Coronary artery (tissue), 2 donors: Measurements from ENCODE around the gene NINJ2.

Experiments
- DNase-seq: peaks from one replicate; pipeline ENCODE4 v3.0.0-alpha.2; 2017; ENCODE audit warnings: low spot score
- H3K27ac ChIP-seq, 2 donors: fragments of 200-600 bp; sonication (generic); one replicate each; pipeline ENCODE4 v1.5.1; 2016 to 2019
- H3K4me3 ChIP-seq: fragments of 200-600 bp; sonication (generic); 2 replicates; pipeline ENCODE4 v1.5.1; 2016; ENCODE audit warnings: mild to moderate bottlenecking, moderate library complexity
- TF ChIP-seq, protein P1 (sequence below): fragments of 200-600 bp; sonication (generic); IDR thresholded peaks from one replicate; pipeline ENCODE4 v1.5.1; 2019; ENCODE audit warnings: antibody characterized with exemption

NINJ2 gene

DNA sequence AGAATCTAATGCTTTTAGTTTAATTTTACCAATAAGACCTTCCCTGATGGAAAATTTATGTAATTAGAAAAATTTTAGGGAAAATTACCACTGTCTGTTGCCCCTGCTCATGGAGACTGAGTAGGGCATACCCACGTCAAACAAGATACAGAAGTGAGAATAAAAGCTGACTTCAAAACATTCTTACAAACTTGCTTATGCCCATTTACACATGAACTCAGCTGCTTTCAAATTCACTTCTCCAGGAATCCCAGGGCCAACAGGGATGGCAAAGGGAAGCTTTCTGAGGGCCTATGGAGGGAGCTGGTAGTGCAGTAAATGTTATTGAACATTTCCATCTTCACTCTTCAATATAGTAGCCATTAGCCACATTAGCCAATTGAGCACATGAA lies 4.8 kb upstream of the NINJ2 start:
- H3K27ac ChIP-seq = no peak overlapping the region
- no peak overlapping the region for H3K4me3 ChIP-seq
- TF ChIP-seq, protein P1, sequence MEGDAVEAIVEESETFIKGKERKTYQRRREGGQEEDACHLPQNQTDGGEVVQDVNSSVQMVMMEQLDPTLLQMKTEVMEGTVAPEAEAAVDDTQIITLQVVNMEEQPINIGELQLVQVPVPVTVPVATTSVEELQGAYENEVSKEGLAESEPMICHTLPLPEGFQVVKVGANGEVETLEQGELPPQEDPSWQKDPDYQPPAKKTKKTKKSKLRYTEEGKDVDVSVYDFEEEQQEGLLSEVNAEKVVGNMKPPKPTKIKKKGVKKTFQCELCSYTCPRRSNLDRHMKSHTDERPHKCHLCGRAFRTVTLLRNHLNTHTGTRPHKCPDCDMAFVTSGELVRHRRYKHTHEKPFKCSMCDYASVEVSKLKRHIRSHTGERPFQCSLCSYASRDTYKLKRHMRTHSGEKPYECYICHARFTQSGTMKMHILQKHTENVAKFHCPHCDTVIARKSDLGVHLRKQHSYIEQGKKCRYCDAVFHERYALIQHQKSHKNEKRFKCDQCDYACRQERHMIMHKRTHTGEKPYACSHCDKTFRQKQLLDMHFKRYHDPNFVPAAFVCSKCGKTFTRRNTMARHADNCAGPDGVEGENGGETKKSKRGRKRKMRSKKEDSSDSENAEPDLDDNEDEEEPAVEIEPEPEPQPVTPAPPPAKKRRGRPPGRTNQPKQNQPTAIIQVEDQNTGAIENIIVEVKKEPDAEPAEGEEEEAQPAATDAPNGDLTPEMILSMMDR = no peak
- no peak for DNase-seq

DNA sequence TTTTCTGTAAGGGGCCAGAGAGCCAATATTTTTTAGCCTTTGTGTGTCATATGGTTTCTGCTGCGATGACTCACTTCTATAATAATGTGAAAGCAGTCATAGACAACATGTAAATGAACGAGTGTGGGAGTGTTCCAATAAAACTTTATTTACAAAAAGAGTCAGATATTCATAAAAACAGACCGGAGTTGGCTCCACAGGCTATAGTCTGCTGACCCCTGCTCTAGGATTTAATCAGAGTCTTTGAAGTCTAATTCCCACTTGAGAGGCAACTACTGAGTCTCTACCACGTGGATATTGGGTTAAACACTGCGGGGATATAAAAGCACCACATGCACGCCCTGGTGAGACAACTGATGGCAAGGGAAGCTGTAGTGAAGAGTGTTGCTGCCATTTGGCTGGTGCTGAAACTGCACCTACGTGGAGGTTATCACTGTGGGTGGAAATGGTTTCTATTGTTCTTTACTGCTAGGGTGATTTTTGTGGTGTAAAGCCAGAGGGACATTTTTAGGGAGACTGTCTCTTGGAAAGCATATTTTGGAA lies 3.6 kb upstream of the NINJ2 start:
- no peak overlapping the region for H3K4me3 ChIP-seq
- no peak for DNase-seq
- TF ChIP-seq, protein P1 = no peak
- peak overlapping the region in 1 of 2 donors; percentile 13 for H3K27ac ChIP-seq

DNA sequence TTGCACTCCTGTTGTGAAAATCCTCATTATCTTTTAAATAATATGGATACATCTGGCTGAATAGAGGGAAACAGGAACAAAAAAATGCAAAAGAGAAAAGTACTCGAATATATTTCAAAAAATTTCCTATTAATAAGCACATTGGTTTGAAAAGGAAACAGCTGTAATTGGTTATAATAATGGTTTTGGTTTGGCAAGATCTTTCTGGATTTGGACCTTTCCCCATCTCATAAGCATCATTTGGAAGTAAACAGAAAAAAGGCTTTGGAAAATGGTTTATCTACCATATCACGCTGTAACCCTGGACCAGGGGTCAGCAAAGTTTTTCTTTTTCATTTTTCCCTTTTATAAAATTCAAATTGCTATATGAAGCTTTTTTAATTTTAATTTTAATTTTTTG lies 2.8 kb upstream of the NINJ2 start:
- TF ChIP-seq, protein P1 = no peak
- H3K4me3 ChIP-seq = no peak overlapping the region
- no peak for DNase-seq
- H3K27ac ChIP-seq = no peak overlapping the region

GRCh38 chr12:664779-665092 lies 1.5 kb upstream of the NINJ2 start:
- no peak for DNase-seq
- no peak overlapping the region for H3K27ac ChIP-seq
- no peak overlapping the region for H3K4me3 ChIP-seq
- TF ChIP-seq, protein P1 = no peak

- TF ChIP-seq, protein P1 = no peak
- H3K27ac ChIP-seq = no peak overlapping the region
- no peak for DNase-seq
- H3K4me3 ChIP-seq = no peak overlapping the region
Measured at GRCh38 chr12:664075-664778, 982 bp upstream of the NINJ2 start.

- Histone ChIP-seq H3K4me3 (peak overlapping the region; percentile 65), H3K27ac (peak overlapping the region; percentile 37 to 68)
- DNase-seq = no peak
- TF ChIP-seq, protein P1 = no peak
Measured at GRCh38 chr12:662566-663292, 516 bp downstream of the NINJ2 start.
